Amniotic epithelial cell (primary cell): ENCODE data around the gene SETD2.

Source experiments
- DNase-seq: peaks from one replicate; pipeline ENCODE4 v3.0.0-alpha.2; 2010; ENCODE audit warnings: low read depth

Gene SETD2

DNA sequence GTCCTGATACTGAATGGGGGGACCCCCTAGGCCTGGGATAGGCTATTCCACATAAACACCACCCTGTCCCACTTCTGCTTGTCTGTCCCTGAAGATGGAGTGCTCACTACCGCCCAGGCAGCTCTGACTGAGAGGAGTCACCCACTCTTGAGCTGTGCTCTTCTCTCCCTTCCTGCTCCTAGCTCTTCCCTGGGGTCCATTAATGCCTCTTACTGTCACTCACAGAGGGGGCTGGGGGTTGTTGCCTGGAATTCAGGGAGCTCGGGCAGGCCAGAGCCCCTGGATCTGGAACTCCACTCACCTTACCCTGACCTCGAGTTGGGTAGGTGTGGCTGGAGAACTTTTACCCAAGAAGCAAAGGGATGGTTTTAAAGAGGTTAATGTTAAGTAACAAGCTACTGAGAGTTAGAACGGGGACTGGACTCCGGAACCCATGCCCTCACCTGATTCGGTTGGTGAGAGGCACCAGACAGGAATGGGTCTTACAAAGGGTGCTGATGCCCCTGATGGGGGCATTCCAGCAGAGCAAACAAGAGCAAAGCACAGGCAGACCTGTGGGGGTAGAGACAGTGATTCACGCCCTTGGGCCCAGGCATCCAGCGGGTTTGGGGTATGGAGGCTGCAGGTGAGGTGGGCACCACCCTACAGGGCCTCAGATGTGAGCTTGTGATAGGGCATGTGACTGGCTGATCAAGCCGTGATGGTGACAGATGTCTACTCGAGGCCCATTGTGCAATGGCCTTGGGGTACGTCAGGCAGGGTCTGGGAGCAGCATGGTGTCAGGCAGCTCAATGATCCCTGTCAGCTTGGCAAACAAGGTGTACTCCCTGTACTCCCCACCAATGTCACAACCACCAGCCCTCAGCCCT lies 179.1 kb downstream of the SETD2 start:
- no peak for DNase-seq

DNA sequence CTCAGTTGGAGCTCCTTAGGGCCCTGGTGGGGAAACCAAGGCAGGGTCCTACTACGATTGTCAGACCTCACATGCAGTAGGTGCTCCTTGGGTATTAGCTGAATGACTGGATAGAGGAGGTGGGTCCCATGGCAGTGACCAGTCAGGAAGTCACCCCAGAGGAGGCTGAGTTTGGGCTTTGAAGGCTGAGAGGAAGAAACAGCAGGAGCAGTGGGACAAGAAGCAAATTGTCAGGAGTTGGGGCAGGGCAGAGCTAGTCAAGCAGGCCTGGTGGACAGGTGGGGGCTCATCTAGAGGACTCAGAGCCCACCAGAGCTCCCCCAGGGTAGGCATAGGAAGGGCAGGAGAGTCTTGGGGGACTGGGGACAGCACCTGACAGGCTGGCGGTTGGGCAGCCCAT lies 181.4 kb downstream of the SETD2 start:
- no peak for DNase-seq

DNA sequence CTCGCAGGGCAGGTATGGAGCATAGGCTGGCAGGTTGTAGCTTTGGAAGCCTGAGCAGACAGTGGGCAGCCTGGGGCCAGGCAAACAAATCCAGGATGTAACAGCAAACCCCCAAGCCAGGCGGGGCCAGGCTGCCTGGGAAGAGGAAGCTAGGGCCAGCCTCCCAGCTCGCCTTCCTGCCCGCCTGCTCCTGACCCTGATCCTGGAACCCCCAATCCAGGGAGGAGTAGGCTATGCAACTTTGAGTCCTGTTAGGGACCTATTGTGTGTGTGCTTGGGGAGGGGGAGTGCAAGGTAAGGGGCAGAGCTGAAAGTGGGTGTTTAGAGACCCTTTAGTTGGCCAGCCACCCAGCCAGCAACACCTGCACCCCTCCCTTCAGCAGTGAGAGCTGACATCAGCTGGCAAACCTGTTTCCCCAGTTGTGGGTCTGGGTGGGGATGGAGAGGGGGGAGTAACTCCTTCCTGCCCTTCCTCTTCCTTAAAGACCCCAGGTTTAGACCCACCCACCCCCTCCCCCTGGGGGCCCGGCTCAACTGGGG lies 181.9 kb downstream of the SETD2 start:
- DNase-seq, result no peak

DNA sequence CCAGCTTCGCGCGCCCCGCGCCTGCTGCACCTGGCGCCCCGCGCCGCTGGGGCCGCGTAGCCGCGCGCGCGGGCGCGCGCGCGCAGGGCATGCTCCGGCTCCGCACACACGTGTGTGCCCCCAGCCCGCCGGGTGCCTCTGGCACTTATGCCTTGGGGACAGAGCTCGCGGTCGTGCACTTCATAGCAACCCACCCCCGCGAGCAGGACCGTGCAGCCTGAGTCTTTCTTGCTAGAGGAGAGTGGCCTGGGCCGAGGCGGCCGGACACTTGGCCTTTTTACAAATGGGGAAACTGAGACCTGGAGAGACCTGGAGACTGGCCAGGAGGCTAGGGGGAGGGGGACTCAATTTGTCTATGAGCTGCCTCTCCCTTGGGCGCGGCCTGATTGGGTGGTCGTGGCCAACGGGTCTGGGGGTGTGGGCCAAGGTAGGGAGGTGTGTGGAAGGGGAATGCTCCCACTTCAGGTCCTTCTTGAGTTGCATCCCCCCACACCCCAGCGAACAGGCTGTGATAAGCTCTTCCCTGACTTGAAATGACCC lies 183.9 kb downstream of the SETD2 start:
- DNase-seq, result no peak

GRCh38 chr3:46978985-46979944 lies 184.6 kb downstream of the SETD2 start, which contains the start of gene NBEAL2:
NBEAL2 (plus strand) TSS chr3:46979666; CDS start chr3:46979862, 196 bp downstream.
- peak; percentile 83 for DNase-seq

GRCh38 chr3:46978381-46978780 lies 185.5 kb downstream of the SETD2 start:
- DNase-seq, result no peak

- DNase-seq, result no peak
These were observed 186.1 kb downstream of the SETD2 start for GRCh38 chr3:46977811-46978195.

GRCh38 chr3:46976326-46977190 lies 187.4 kb downstream of the SETD2 start, which contains the start of gene CCDC12:
CCDC12 (minus strand) TSS chr3:46976745; CDS start chr3:46976732, 13 bp downstream.
- peak; percentile 100 for DNase-seq

GRCh38 chr3:46974421-46975171 lies 189.3 kb downstream of the SETD2 start:
- no peak for DNase-seq

- no peak for DNase-seq
These were observed 191.5 kb downstream of the SETD2 start for GRCh38 chr3:46972396-46972795.

DNA sequence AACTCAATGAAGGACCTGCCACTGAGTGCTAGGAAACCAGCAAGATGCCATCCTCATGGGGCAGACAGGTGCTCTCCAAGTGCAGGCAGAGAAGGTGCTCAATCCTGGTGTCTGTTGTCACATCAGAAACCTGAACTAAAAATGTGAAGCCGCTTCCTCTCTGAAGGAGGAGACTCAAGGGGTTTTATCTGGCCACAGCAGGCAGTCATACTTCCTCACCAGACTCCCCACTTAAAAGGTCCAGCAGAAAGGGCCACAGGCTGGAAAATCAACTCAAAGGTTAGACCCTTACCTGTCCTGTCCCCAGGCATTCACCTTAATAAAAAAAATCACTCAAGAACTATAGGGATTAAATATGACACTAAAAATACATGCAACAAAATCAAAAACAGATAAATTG lies 192.2 kb downstream of the SETD2 start:
- DNase-seq, result no peak

- no peak for DNase-seq
These were observed 192.8 kb downstream of the SETD2 start for GRCh38 chr3:46971151-46971550.

DNA sequence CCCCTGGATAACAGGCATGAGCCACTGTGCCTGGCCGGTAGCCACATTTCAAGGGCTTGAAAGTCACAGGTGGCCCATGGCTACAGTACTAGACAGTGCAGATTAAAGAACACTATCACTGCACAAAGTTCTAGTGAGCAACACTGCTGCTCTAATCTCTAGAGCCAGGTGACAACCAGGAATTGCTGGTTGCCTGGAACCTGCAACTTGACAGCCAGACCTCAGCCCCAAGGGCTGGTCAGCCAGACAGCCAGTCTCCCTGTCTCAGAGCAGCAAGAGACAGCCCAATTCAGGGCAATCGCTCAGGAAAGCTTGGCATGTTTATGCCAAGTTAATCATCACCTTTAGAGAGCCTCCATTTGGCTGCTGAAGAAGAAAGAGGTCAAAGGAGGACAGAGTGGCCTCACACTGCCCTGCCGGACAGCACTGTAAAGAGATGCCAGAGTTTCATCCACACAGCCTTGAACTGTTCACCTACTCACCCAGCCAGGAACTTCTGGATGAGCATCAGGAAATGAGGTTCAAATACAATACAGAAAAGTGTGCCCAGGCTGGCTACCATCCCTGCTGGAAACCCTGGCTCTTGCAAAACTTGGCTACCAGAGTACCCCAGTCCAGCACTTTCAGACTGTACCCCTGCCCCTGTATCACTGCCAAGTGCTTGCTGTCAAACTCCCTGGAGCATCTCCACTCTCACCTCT lies 193.4 kb downstream of the SETD2 start:
- DNase-seq, result peak; percentile 44

DNA sequence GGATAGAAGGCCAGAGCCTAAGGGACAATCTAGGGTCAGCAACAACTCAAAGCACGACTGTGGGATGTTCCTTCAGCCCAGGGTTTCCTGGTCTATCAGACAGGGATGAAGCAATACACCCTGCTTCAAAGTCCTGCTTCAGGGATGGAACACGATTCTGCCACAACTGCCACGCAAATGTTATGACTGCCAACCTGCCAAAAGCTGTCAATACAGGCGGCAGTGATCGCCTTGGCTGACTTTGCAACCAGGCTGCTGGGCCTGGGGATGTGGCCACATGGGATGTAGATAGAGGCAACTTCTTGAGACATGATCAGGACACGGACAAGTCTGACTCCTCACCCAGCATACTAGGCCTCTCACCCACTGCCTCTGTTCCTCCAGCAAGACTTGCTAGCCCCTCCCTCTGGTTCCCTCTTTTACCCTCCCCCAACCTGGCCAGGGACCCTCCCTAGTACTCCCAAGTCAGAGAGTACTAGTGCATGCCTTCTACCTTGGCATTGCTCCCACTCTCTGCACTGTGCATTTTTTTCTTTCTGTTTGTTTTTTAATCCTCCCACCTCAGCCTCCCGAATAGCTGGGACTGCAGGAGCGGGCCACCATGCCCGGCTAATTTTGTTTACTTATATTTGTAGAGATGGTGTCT lies 195.0 kb downstream of the SETD2 start:
- no peak for DNase-seq

DNA sequence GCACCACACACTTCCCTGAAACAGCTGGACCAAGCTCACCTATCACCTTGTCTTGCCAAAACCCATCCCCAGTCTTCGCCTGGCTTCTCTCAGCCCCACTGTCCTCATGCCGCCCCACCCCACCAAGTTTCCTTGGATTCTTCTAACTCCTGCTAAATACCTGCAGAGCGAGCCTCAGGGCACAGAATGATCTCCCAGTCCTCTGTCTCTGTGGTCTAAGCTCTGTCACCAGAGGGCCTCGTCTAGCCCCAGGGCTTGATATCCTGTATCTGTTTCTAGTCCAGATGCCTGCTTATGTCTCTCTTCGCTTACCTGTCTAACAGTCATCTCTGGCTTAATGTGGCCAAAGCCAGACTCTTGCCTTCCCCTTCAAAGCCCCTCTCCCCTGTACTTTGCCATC lies 197.1 kb downstream of the SETD2 start:
- DNase-seq, result no peak
